Peyer's patch (tissue), 4 donors: Measurements from ENCODE around the gene SHCBP1L. TPM values are rescaled to one million over a fixed set of nuclear protein-coding genes. Genes with fewer than 3 reads are reported as not detected.
"Not testable (repeated sequence)": the region's sequence is repeated elsewhere in the genome, so short reads cannot be mapped to it uniquely, and the experiment has no call there.

Experiments used
- DNase-seq, 3 donors: peaks; one replicate each; pipeline ENCODE4 v3.0.0-alpha.2; 2017 to 2019
- H3K27ac ChIP-seq, 4 donors: fragments of 200-600 bp; sonication (generic); one replicate each; pipeline ENCODE4 v1.5.1; 2016 to 2019
- H3K27me3 ChIP-seq, 2 donors: fragments of 200-600 bp; sonication (generic); one replicate each; pipeline ENCODE4 v1.5.1; 2019
- H3K36me3 ChIP-seq, 3 donors: fragments of 200-600 bp; sonication (generic); one replicate each; pipeline ENCODE4 v1.5.1; 2016 to 2019
- H3K4me1 ChIP-seq, 4 donors: fragments of 200-600 bp; sonication (generic); one replicate each; pipeline ENCODE4 v1.5.1; 2016 to 2019
- H3K4me3 ChIP-seq, 4 donors: fragments of 200-600 bp; sonication (generic); 1 replicate in 3 of 4; 2 replicates in 1 of 4; pipeline ENCODE4 v1.5.1; 2016 to 2019; ENCODE audit warnings: mild to moderate bottlenecking in 1 of 4
- H3K9me3 ChIP-seq, 4 donors: fragments of 200-600 bp; sonication (generic); one replicate each; pipeline ENCODE4 v1.5.1; 2016 to 2019; ENCODE audit warnings: mild to moderate bottlenecking in 1 of 4
- POLR2A ChIP-seq, 2 donors: fragments of 450-650 bp; IDR thresholded peaks; one replicate each; pipeline ENCODE4 v1.5.1; 2017; ENCODE audit warnings: antibody characterized with exemption in 2 of 2, mild to moderate bottlenecking in 2 of 2, moderate library complexity in 2 of 2
- total RNA-seq, 4 donors: library from RNA; depleted of rRNA; stranded (reverse); fragments of >200 nt; gene quantifications; one replicate each; pipeline ENCODE4 v1.1.0, GENCODE V29; 2016
- TF ChIP-seq, protein P1 (sequence below), 6 experiments: fragments of 450-650 bp in 4 of 6; fragments of 200-600 bp in 2 of 6; sonication (generic) in 1 of 6; IDR thresholded peaks; one replicate each; pipeline ENCODE4 v1.5.1; 2017 to 2019; ENCODE audit warnings: antibody characterized with exemption in 6 of 6, mild to moderate bottlenecking in 3 of 6, moderate library complexity in 1 of 6

Gene SHCBP1L
- total RNA-seq, 4 donors from 2014 or later = not detected

DNA sequence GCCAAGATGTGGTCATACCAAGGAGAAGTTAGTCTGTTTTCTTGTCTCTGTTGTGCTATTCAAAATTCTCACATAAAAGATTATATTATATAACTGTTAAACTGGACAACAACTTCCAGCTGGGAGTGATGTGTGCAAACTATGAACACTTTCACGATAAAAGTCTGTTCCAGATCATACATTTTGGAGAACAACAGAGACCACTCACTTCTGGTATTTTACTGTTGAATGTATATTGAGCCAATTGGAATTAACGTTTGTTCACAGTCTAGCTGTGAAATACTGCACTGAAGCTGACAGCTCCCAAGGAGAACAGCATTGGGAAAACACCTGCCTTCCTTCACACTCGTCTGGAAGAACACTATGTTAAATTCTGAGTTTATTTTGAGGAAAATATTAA lies 860 bp upstream of the SHCBP1L start:
- H3K4me1 ChIP-seq = peaks cover 0 to 6% (median 0%) of the 10 kb centered on the region in 4 donors
- no peak overlapping the region for H3K27ac ChIP-seq
- no peaks in the 10 kb centered on the region for H3K27me3 ChIP-seq
- TF ChIP-seq POLR2A (IDR thresholded peaks at IDR 0.05) = no peak
- TF ChIP-seq, protein P1, sequence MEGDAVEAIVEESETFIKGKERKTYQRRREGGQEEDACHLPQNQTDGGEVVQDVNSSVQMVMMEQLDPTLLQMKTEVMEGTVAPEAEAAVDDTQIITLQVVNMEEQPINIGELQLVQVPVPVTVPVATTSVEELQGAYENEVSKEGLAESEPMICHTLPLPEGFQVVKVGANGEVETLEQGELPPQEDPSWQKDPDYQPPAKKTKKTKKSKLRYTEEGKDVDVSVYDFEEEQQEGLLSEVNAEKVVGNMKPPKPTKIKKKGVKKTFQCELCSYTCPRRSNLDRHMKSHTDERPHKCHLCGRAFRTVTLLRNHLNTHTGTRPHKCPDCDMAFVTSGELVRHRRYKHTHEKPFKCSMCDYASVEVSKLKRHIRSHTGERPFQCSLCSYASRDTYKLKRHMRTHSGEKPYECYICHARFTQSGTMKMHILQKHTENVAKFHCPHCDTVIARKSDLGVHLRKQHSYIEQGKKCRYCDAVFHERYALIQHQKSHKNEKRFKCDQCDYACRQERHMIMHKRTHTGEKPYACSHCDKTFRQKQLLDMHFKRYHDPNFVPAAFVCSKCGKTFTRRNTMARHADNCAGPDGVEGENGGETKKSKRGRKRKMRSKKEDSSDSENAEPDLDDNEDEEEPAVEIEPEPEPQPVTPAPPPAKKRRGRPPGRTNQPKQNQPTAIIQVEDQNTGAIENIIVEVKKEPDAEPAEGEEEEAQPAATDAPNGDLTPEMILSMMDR (IDR thresholded peaks at IDR 0.05) = no peak
- DNase-seq = no peak
- no peaks in the 10 kb centered on the region for H3K9me3 ChIP-seq
- no peaks in the 10 kb centered on the region for H3K36me3 ChIP-seq
- no peak overlapping the region for H3K4me3 ChIP-seq

DNA sequence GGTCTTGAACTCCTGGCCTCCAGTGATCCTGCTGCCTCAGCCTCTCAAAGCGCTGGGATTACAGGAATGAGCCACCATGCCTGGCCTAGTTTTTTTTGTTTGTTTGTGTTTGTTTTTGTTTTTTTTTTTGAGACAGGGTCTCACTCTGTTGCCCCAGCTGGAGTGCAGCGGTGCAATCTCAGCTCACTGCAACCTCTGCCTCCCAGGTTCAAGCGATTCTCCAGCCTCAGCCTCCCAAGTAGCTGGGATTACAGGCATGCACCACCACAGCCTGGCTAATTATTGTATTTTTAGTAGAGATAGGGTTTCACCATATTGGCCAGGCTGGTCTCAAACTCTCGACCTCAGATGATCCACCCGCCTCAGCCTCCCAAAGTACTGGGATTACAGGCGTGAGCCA lies 9.6 kb downstream of the SHCBP1L start:
- H3K36me3 ChIP-seq, H3K4me1 ChIP-seq, H3K27me3 ChIP-seq, H3K27ac ChIP-seq, H3K4me3 ChIP-seq, H3K9me3 ChIP-seq, DNase-seq: not testable (repeated sequence)

DNA sequence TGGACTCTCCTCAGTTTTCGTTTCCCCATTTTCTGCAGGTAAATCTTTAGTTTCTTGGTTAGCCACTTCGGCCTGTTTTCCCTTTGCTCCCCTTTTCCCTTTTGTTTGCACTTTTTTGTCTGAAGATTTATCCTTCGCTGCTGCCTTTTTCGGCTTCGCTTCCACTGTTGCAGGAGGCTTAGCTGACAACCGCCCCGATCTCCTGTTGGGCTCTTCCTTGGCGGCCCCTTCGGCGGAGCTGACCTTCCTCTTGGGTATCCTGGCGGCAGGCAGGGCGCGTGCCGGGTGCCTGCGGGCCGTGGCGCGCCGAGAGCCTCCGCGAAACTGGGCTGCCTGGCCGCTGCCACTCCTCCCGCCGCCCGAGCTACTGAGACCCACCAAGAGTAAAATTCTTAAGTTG lies 10.8 kb downstream of the SHCBP1L start:
- H3K27me3 ChIP-seq, H3K9me3 ChIP-seq, H3K27ac ChIP-seq, H3K4me3 ChIP-seq, DNase-seq, H3K4me1 ChIP-seq, H3K36me3 ChIP-seq: not testable (repeated sequence)

DNA sequence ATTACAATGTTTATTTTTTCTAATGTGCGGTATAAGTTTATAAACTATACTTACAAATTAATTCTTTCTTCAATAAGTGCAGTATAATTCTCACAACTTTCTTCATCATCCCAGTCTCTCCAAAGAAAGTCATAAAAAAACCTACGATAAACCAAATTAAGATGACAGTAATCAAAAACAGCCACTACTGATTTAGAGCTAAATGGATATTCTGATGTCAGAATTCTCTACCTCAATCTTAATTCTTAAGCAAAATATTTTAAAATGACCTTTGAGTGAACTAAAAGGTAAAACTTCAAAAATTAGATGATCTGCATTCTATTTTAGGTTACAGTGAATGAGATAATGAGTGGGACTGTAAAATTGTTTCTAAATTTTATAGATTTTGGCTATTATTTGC lies 13.6 kb downstream of the SHCBP1L start:
- TF ChIP-seq POLR2A (IDR thresholded peaks at IDR 0.05) = no peak
- TF ChIP-seq, protein P1 (IDR thresholded peaks at IDR 0.05) = no peak
- H3K27ac ChIP-seq = no peak overlapping the region
- no peak for DNase-seq

DNA sequence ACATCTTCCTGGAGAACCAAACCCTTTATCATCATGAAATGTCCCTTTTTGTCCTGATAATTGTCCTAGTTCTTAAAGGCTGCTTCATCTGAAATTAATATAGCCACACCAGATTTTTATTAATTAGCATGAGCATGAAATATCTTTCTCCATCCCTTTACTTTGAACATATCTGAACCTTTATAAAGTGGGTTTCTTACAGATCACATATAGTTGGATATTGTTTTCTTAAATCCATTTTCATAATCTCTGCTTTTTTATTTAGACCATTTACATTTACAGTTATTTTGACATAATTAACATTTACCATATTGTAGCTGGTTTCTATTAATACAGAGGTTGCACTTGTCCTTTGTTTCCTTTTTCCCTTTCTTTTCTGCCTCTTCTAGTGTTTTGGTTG lies 17.2 kb downstream of the SHCBP1L start:
- no peaks in the 10 kb centered on the region for H3K4me1 ChIP-seq
- no peaks in the 10 kb centered on the region for H3K27me3 ChIP-seq
- H3K36me3 ChIP-seq = no peaks in the 10 kb centered on the region
- H3K4me3 ChIP-seq = no peak overlapping the region
- no peaks in the 10 kb centered on the region for H3K9me3 ChIP-seq
- no peak overlapping the region for H3K27ac ChIP-seq
- TF ChIP-seq, protein P1 (IDR thresholded peaks at IDR 0.05) = no peak
- no peak for TF ChIP-seq POLR2A (IDR thresholded peaks at IDR 0.05)
- no peak for DNase-seq

More for the DNA sequence above, 13.6 kb downstream of the SHCBP1L start:
- Histone ChIP-seq H3K36me3 (no peaks in the 10 kb centered on the region), H3K27me3 (no peaks in the 10 kb centered on the region), H3K4me3 (no peak overlapping the region), H3K4me1 (no peaks in the 10 kb centered on the region), H3K9me3 (no peaks in the 10 kb centered on the region)

DNA sequence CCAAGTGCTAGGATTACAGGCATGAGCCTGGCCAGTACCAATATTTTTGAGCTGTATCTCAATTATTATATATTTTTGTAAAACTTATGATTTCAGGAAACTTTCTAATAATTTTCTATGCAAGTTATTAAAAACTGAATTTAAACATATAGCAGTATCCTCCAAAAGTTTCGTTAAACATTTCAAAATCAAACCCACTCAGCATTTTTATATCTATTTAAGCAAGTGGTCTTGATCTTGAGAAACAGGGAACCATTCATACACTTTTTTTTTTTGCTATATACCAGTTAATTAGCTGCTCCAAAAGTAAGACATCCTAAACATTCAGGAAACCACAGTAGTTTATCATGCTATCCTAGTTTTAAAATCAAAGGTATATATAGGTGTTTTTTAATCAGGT lies 22.0 kb downstream of the SHCBP1L start:
- no peaks in the 10 kb centered on the region for H3K27me3 ChIP-seq
- no peak overlapping the region for H3K4me3 ChIP-seq
- no peaks in the 10 kb centered on the region for H3K36me3 ChIP-seq
- no peaks in the 10 kb centered on the region for H3K4me1 ChIP-seq
- no peaks in the 10 kb centered on the region for H3K9me3 ChIP-seq
- TF ChIP-seq, protein P1 (IDR thresholded peaks at IDR 0.05) = no peak
- no peak overlapping the region for H3K27ac ChIP-seq
- no peak for DNase-seq

DNA sequence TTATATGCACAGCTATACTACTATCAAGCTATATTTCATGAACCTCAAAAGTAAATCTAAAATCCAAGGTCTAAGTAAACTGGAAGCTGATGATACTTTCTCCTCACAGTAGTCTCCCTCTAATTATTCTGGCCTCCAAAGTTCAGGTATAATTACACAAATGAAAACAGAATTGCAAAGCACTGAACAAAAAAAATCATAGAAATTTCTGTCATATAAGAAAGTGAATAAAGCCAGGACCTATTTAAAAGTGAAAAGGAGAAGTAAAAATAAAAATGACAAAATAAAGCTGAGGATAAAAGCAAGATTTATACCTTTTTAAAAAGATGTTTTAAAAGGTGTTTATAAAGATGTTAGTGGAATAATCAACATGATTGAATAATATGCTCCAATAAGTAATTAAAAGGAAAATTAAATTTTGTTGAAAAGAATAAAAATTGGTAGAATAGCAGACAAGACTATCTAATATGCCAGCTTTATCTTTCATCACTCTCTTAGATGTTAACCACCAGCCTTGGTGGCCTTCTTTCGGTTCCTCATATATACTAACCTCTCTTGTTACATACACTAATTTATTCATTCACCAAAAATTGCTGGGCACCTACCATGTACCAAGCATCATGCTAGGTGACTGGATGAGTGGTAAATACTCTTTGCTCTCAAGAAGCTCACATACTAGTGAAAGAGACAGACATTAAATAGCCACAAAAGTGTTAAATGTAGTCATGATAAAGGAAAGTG lies 25.1 kb downstream of the SHCBP1L start:
- TF ChIP-seq, protein P1 (IDR thresholded peaks at IDR 0.05) = no peak
- TF ChIP-seq POLR2A (IDR thresholded peaks at IDR 0.05) = no peak
- no peaks in the 10 kb centered on the region for H3K36me3 ChIP-seq
- DNase-seq = no peak
- no peaks in the 10 kb centered on the region for H3K9me3 ChIP-seq
- H3K4me1 ChIP-seq = no peaks in the 10 kb centered on the region
- H3K27me3 ChIP-seq = no peaks in the 10 kb centered on the region
- no peak overlapping the region for H3K4me3 ChIP-seq
- H3K27ac ChIP-seq = no peak overlapping the region
